SK-N-SH treated with all-trans-retinoic acid at 6 μM for 48 hours (cell line): ENCODE measurements around the gene KIF11.

ENCODE experiments used
- ATAC-seq: fragments of 200-7000 bp; cut with Tn5 transposase; 3 replicates; pipeline ENCODE4 v1.9.1; 2020; ENCODE audit warnings: mild to moderate bottlenecking, moderate library complexity
- ARNTL ChIP-seq: fragments of 450-650 bp; formaldehyde crosslinking; IDR thresholded peaks from 2 replicates; pipeline ENCODE4 v1.5.0; 2020; ENCODE audit warnings: low read depth, mild to moderate bottlenecking, moderate library complexity, borderline replicate concordance
- CREB5 ChIP-seq: fragments of 250-450 bp; sonication (Bioruptor Pico); IDR thresholded peaks from 2 replicates; pipeline ENCODE4 v1.5.1; 2020; ENCODE audit warnings: low read depth, mild to moderate bottlenecking, moderate library complexity
- CSDC2 ChIP-seq: fragments of 250-450 bp; sonication (Bioruptor Pico); IDR thresholded peaks from 2 replicates; pipeline ENCODE4 v1.5.0; 2020; ENCODE audit warnings: mild to moderate bottlenecking, moderate library complexity
- ESRRG ChIP-seq: fragments of 250-450 bp; sonication (Bioruptor Pico); IDR thresholded peaks from 2 replicates; pipeline ENCODE4 v1.6.1; 2021; ENCODE audit warnings: mild to moderate bottlenecking
- GLIS3 ChIP-seq: fragments of 250-450 bp; sonication (Bioruptor Pico); IDR thresholded peaks from 2 replicates; pipeline ENCODE4 v1.5.0; 2020; ENCODE audit warnings: mild to moderate bottlenecking, moderate library complexity
- ISL1 ChIP-seq: fragments of 250-450 bp; sonication (Bioruptor Pico); IDR thresholded peaks from 2 replicates; pipeline ENCODE4 v2.1.2; 2022; ENCODE audit warnings: mild to moderate bottlenecking, moderate library complexity
- OSR1 ChIP-seq: fragments of 250-450 bp; sonication (Bioruptor Pico); IDR thresholded peaks from 2 replicates; pipeline ENCODE4 v1.8.0; 2022; ENCODE audit warnings: moderate library complexity, mild to moderate bottlenecking, inconsistent platforms
- PPARA ChIP-seq: fragments of 250-450 bp; sonication (Bioruptor Pico); IDR thresholded peaks from 2 replicates; pipeline ENCODE4 v1.5.0; 2020; ENCODE audit warnings: mild to moderate bottlenecking, borderline replicate concordance
- RARB ChIP-seq: fragments of 250-450 bp; sonication (Bioruptor Pico); IDR thresholded peaks from 2 replicates; pipeline ENCODE4 v1.8.0; 2021; ENCODE audit warnings: mild to moderate bottlenecking, moderate library complexity
- SNAI2 ChIP-seq: fragments of 250-450 bp; sonication (Bioruptor Pico); IDR thresholded peaks from 2 replicates; pipeline ENCODE4 v1.5.0; 2020; ENCODE audit warnings: mild to moderate bottlenecking, moderate library complexity
- TCF4 ChIP-seq: fragments of 250-450 bp; sonication (Bioruptor Pico); IDR thresholded peaks from 2 replicates; pipeline ENCODE4 v1.8.0; 2021; ENCODE audit warnings: mild to moderate bottlenecking, moderate library complexity, borderline replicate concordance
- TOX ChIP-seq: fragments of 250-450 bp; sonication (Bioruptor Pico); IDR thresholded peaks from 2 replicates; pipeline ENCODE4 v1.8.0; 2021; ENCODE audit warnings: mild to moderate bottlenecking, moderate library complexity, borderline replicate concordance
- ZC3H10 ChIP-seq: fragments of 250-450 bp; sonication (Bioruptor Pico); IDR thresholded peaks from 2 replicates; pipeline ENCODE4 v1.5.1; 2021; ENCODE audit warnings: mild to moderate bottlenecking, moderate library complexity
- ZFP3 ChIP-seq: fragments of 250-450 bp; sonication (Bioruptor Pico); IDR thresholded peaks from 2 replicates; pipeline ENCODE4 v1.5.0; 2020; ENCODE audit warnings: mild to moderate bottlenecking, moderate library complexity
- ZFP30 ChIP-seq: fragments of 450-650 bp; formaldehyde crosslinking; IDR thresholded peaks from 2 replicates; pipeline ENCODE4 v1.5.0; 2022; ENCODE audit warnings: mild to moderate bottlenecking, moderate library complexity
- ZNF565 ChIP-seq: fragments of 450-650 bp; formaldehyde crosslinking; conservative IDR thresholded peaks from 2 replicates; pipeline ENCODE4 v1.5.0; 2020; ENCODE audit warnings: low read depth, mild to moderate bottlenecking, moderate library complexity
- ZNF70 ChIP-seq: fragments of 450-650 bp; formaldehyde crosslinking; IDR thresholded peaks from 2 replicates; pipeline ENCODE4 v1.5.0; 2020; ENCODE audit warnings: mild to moderate bottlenecking, moderate library complexity
- ZNF8 ChIP-seq: fragments of 450-650 bp; formaldehyde crosslinking; IDR thresholded peaks from 2 replicates; pipeline ENCODE4 v1.5.0; 2020; ENCODE audit warnings: mild to moderate bottlenecking, moderate library complexity
- TF ChIP-seq, protein P1 (sequence below): fragments of 250-450 bp; sonication (Bioruptor Pico); IDR thresholded peaks from 2 replicates; pipeline ENCODE4 v1.5.0; 2020; ENCODE audit warnings: mild to moderate bottlenecking, moderate library complexity
- TF ChIP-seq, protein P2 (sequence below): fragments of 250-450 bp; sonication (Bioruptor Pico); IDR thresholded peaks from 2 replicates; pipeline ENCODE4 v1.5.1; 2021; ENCODE audit warnings: mild to moderate bottlenecking, moderate library complexity
- TF ChIP-seq, protein P3 (sequence below): fragments of 250-450 bp; sonication (Bioruptor Pico); IDR thresholded peaks from 2 replicates; pipeline ENCODE4 v1.8.0; 2020; ENCODE audit warnings: mild to moderate bottlenecking, moderate library complexity, borderline replicate concordance
- TF ChIP-seq, protein P4 (sequence below): fragments of 250-450 bp; sonication (Bioruptor Pico); IDR thresholded peaks from 2 replicates; pipeline ENCODE4 v1.8.0; 2021; ENCODE audit warnings: low read depth, mild to moderate bottlenecking, moderate library complexity, borderline replicate concordance

KIF11 gene

DNA sequence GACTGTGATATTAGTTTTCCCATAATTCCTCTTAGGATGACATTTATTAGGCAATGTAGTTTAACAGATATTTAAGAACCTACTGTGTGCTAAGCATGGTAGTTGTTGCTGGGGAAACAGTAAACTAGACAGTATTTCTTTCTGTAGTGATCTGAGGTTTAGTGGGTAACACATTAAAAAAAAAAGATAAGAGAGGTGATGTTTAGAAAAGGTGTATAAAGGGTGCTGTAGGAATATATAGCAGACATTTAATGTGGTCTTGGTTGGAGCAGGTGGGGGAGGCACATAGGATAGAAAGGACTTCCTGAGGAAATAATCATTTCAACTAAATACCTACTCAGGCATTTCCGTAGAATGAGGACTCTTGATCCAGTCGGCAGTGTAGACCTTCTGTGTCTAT, 11.9 kb downstream of the KIF11 start:
- no peak for ATAC-seq
- no peak for TF ChIP-seq RARB (CRISPR knock-in tag)
- TF ChIP-seq ARNTL (CRISPR knock-in tag) = no peak
- TF ChIP-seq TCF4 (CRISPR knock-in tag) = no peak
- TF ChIP-seq ZNF8 (CRISPR knock-in tag) = no peak
- no peak for TF ChIP-seq ZFP30 (CRISPR knock-in tag)
- no peak for TF ChIP-seq ZC3H10 (CRISPR knock-in tag)
- TF ChIP-seq, protein P1, sequence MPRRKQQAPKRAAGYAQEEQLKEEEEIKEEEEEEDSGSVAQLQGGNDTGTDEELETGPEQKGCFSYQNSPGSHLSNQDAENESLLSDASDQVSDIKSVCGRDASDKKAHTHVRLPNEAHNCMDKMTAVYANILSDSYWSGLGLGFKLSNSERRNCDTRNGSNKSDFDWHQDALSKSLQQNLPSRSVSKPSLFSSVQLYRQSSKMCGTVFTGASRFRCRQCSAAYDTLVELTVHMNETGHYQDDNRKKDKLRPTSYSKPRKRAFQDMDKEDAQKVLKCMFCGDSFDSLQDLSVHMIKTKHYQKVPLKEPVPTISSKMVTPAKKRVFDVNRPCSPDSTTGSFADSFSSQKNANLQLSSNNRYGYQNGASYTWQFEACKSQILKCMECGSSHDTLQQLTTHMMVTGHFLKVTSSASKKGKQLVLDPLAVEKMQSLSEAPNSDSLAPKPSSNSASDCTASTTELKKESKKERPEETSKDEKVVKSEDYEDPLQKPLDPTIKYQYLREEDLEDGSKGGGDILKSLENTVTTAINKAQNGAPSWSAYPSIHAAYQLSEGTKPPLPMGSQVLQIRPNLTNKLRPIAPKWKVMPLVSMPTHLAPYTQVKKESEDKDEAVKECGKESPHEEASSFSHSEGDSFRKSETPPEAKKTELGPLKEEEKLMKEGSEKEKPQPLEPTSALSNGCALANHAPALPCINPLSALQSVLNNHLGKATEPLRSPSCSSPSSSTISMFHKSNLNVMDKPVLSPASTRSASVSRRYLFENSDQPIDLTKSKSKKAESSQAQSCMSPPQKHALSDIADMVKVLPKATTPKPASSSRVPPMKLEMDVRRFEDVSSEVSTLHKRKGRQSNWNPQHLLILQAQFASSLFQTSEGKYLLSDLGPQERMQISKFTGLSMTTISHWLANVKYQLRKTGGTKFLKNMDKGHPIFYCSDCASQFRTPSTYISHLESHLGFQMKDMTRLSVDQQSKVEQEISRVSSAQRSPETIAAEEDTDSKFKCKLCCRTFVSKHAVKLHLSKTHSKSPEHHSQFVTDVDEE (CRISPR knock-in tag) = no peak
- no peak for TF ChIP-seq OSR1 (CRISPR knock-in tag)
- no peak for TF ChIP-seq ZNF70 (CRISPR knock-in tag)
- TF ChIP-seq SNAI2 (CRISPR knock-in tag) = no peak

- ATAC-seq = no peak
- no peak for TF ChIP-seq ZNF70 (CRISPR knock-in tag)
Observed at GRCh38 chr10:92615515-92615914, 22.6 kb downstream of the KIF11 start.

DNA sequence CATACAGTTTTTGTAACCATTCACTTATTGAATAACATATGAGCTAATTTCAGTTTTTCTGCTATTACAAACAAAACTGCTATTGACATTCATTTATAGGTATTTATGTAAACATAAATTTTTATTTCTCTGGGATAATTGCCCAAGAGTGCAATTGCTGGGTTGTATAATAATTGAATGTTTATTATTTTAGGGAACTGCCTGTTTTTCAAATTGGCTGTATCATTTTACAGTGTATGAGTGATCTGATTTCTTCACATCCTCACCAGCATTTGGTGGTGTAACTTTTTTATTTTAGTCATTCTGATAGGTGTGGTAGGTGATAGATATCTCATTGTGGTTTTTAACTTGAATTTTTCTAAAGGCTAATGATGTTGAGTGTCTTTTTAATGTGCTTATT, 26.4 kb downstream of the KIF11 start:
- no peak for ATAC-seq
- TF ChIP-seq ZNF565 = no peak
- no peak for TF ChIP-seq GLIS3 (CRISPR knock-in tag)
- no peak for TF ChIP-seq ISL1 (CRISPR knock-in tag)
- TF ChIP-seq CREB5 (CRISPR knock-in tag) = no peak
- TF ChIP-seq TOX (CRISPR knock-in tag) = no peak
- no peak for TF ChIP-seq ZFP3 (CRISPR knock-in tag)

- no peak for ATAC-seq
- TF ChIP-seq ZC3H10 (CRISPR knock-in tag) (no peak), CSDC2 (CRISPR knock-in tag) (no peak), ESRRG (no peak), TOX (CRISPR knock-in tag) (no peak), TCF4 (CRISPR knock-in tag) (no peak), RARB (CRISPR knock-in tag) (no peak), PPARA (CRISPR knock-in tag) (no peak), ISL1 (CRISPR knock-in tag) (no peak), ARNTL (CRISPR knock-in tag) (no peak), ZNF565 (no peak), ZNF70 (CRISPR knock-in tag) (no peak), OSR1 (CRISPR knock-in tag) (no peak)
- TF ChIP-seq, protein P2, sequence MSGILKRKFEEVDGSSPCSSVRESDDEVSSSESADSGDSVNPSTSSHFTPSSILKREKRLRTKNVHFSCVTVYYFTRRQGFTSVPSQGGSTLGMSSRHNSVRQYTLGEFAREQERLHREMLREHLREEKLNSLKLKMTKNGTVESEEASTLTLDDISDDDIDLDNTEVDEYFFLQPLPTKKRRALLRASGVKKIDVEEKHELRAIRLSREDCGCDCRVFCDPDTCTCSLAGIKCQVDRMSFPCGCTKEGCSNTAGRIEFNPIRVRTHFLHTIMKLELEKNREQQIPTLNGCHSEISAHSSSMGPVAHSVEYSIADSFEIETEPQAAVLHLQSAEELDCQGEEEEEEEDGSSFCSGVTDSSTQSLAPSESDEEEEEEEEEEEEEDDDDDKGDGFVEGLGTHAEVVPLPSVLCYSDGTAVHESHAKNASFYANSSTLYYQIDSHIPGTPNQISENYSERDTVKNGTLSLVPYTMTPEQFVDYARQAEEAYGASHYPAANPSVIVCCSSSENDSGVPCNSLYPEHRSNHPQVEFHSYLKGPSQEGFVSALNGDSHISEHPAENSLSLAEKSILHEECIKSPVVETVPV = no peak
- TF ChIP-seq, protein P3, sequence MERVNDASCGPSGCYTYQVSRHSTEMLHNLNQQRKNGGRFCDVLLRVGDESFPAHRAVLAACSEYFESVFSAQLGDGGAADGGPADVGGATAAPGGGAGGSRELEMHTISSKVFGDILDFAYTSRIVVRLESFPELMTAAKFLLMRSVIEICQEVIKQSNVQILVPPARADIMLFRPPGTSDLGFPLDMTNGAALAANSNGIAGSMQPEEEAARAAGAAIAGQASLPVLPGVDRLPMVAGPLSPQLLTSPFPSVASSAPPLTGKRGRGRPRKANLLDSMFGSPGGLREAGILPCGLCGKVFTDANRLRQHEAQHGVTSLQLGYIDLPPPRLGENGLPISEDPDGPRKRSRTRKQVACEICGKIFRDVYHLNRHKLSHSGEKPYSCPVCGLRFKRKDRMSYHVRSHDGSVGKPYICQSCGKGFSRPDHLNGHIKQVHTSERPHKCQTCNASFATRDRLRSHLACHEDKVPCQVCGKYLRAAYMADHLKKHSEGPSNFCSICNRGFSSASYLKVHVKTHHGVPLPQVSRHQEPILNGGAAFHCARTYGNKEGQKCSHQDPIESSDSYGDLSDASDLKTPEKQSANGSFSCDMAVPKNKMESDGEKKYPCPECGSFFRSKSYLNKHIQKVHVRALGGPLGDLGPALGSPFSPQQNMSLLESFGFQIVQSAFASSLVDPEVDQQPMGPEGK (CRISPR knock-in tag) = no peak
- TF ChIP-seq, protein P4, sequence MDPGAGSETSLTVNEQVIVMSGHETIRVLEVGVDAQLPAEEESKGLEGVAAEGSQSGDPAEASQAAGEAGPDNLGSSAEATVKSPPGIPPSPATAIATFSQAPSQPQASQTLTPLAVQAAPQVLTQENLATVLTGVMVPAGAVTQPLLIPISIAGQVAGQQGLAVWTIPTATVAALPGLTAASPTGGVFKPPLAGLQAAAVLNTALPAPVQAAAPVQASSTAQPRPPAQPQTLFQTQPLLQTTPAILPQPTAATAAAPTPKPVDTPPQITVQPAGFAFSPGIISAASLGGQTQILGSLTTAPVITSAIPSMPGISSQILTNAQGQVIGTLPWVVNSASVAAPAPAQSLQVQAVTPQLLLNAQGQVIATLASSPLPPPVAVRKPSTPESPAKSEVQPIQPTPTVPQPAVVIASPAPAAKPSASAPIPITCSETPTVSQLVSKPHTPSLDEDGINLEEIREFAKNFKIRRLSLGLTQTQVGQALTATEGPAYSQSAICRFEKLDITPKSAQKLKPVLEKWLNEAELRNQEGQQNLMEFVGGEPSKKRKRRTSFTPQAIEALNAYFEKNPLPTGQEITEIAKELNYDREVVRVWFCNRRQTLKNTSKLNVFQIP (CRISPR knock-in tag) = no peak
Observed at GRCh38 chr10:92627845-92628480, 35.0 kb downstream of the KIF11 start.
